Chondrocyte (in vitro differentiated cells): ENCODE measurements around the gene RAB40C. TPM values are rescaled to one million over a fixed set of nuclear protein-coding genes. Genes with fewer than 3 reads are reported as not detected.

ENCODE experiments used
- DNase-seq: peaks from one replicate; pipeline ENCODE4 v3.0.0; 2021; ENCODE audit warnings: mixed read lengths, low spot score
- H3K27ac Mint-ChIP-seq: one replicate; pipeline ENCODE4 v1.8.0; 2021; ENCODE audit warnings: mild to moderate bottlenecking, moderate library complexity, mixed read lengths; ENCODE audit not compliant: unreplicated experiment
- H3K27me3 Mint-ChIP-seq: 2 replicates; pipeline ENCODE4 v1.8.0; 2021; ENCODE audit warnings: low read depth, mixed read lengths
- H3K36me3 Mint-ChIP-seq: 2 replicates; pipeline ENCODE4 v1.8.0; 2021; ENCODE audit warnings: low read depth, mixed read lengths
- H3K4me1 Mint-ChIP-seq: 2 replicates; pipeline ENCODE4 v1.8.0; 2021; ENCODE audit warnings: low read depth, mild to moderate bottlenecking, mixed read lengths
- H3K4me3 Mint-ChIP-seq: one replicate; pipeline ENCODE4 v1.8.0; 2021; ENCODE audit warnings: mild to moderate bottlenecking, moderate library complexity, mixed read lengths; ENCODE audit not compliant: unreplicated experiment
- H3K9me3 Mint-ChIP-seq: 2 replicates; pipeline ENCODE4 v1.8.0; 2021; ENCODE audit warnings: low read depth, mixed read lengths
- CTCF ChIP-seq: fragments of 200-600 bp; sonication (generic); IDR thresholded peaks from 2 replicates; pipeline ENCODE4 v1.5.0; 2021; ENCODE audit warnings: antibody characterized with exemption, mild to moderate bottlenecking, moderate library complexity
- total RNA-seq: library from RNA; stranded (reverse); gene quantifications from 3 replicates; pipeline ENCODE4 v1.2.1, GENCODE V29; 2021

RAB40C gene
- total RNA-seq, 1 donor from 2014 or later, result 19.6 TPM

GRCh38 chr16:615122-615521 is 25.3 kb downstream of the RAB40C start:
- no peak overlapping the region for H3K27ac Mint-ChIP-seq
- H3K4me1 Mint-ChIP-seq, result peaks cover 2% of the 10 kb centered on the region
- H3K27me3 Mint-ChIP-seq, result no peaks in the 10 kb centered on the region
- no peak for DNase-seq
- H3K36me3 Mint-ChIP-seq, result no peaks in the 10 kb centered on the region
- no peaks in the 10 kb centered on the region for H3K9me3 Mint-ChIP-seq
- no peak for TF ChIP-seq CTCF
- no peak overlapping the region for H3K4me3 Mint-ChIP-seq

- Mint-ChIP-seq H3K27me3 (no peaks in the 10 kb centered on the region), H3K9me3 (no peaks in the 10 kb centered on the region), H3K27ac (no peak overlapping the region), H3K4me3 (no peak overlapping the region), H3K36me3 (no peaks in the 10 kb centered on the region), H3K4me1 (peaks cover 6% of the 10 kb centered on the region)
- TF ChIP-seq CTCF, result no peak
- peak; percentile 91 for DNase-seq
These were observed 27.1 kb downstream of the RAB40C start for GRCh38 chr16:616733-617586.

- no peak for TF ChIP-seq CTCF
- H3K4me1 Mint-ChIP-seq, result peaks cover 12% of the 10 kb centered on the region
- no peaks in the 10 kb centered on the region for H3K9me3 Mint-ChIP-seq
- no peak overlapping the region for H3K4me3 Mint-ChIP-seq
- peak; percentile 90 for DNase-seq
- H3K27me3 Mint-ChIP-seq, result no peaks in the 10 kb centered on the region
- no peaks in the 10 kb centered on the region for H3K36me3 Mint-ChIP-seq
- no peak overlapping the region for H3K27ac Mint-ChIP-seq
These were observed 28.0 kb downstream of the RAB40C start for GRCh38 chr16:617855-618254.

- no peak overlapping the region for H3K27ac Mint-ChIP-seq
- DNase-seq, result peak; percentile 61
- H3K36me3 Mint-ChIP-seq, result no peaks in the 10 kb centered on the region
- TF ChIP-seq CTCF, result no peak
- H3K9me3 Mint-ChIP-seq, result no peaks in the 10 kb centered on the region
- H3K4me1 Mint-ChIP-seq, result peaks cover 12% of the 10 kb centered on the region
- no peak overlapping the region for H3K4me3 Mint-ChIP-seq
- no peaks in the 10 kb centered on the region for H3K27me3 Mint-ChIP-seq
These were observed 29.7 kb downstream of the RAB40C start for GRCh38 chr16:619476-620100.

GRCh38 chr16:620700-621525 is 31.0 kb downstream of the RAB40C start:
- Mint-ChIP-seq H3K9me3 (no peaks in the 10 kb centered on the region), H3K27me3 (no peaks in the 10 kb centered on the region), H3K27ac (no peak overlapping the region), H3K4me1 (peaks cover 12% of the 10 kb centered on the region), H3K4me3 (no peak overlapping the region), H3K36me3 (no peaks in the 10 kb centered on the region)
- no peak for DNase-seq
- no peak for TF ChIP-seq CTCF
